ENCODE data around the gene JPH4.

DNA sequence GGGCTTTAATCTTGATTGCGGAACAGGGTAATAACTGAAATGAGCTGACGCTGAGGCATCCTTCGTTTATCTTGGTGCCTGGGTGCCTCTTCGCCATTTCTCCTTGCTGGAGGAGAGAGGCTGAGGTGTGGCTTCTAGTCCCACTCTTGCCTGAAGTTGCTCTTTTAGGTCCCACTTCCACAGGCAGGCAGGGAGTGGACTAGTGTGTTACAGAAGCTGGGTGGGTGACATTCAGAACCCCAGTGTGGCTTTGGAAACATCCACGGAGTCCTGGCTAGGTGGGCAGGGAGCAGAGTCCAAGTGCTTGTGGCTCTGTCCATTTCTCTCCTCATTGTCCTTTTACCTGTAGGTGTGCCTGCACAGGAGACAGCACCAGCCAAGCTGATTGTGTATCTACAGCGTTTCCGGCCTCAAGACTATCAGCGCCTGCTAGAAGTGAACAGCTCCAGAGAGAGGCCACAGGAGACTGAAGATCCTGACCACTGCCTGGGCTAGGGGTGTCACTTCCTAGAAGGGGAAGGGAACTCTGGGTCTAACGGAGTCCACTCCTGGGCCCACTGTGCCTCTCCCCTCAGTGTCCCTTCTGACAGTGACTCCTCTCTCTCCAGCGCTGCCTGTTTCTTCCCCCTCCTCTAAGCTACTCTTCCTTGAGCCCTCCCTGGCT is 20.1 kb downstream of the JPH4 start:
- TF ChIP-seq, protein P1, sequence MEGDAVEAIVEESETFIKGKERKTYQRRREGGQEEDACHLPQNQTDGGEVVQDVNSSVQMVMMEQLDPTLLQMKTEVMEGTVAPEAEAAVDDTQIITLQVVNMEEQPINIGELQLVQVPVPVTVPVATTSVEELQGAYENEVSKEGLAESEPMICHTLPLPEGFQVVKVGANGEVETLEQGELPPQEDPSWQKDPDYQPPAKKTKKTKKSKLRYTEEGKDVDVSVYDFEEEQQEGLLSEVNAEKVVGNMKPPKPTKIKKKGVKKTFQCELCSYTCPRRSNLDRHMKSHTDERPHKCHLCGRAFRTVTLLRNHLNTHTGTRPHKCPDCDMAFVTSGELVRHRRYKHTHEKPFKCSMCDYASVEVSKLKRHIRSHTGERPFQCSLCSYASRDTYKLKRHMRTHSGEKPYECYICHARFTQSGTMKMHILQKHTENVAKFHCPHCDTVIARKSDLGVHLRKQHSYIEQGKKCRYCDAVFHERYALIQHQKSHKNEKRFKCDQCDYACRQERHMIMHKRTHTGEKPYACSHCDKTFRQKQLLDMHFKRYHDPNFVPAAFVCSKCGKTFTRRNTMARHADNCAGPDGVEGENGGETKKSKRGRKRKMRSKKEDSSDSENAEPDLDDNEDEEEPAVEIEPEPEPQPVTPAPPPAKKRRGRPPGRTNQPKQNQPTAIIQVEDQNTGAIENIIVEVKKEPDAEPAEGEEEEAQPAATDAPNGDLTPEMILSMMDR (conservative IDR thresholded peaks at IDR 0.05 in 1 of 2, IDR thresholded peaks at IDR 0.05 in 1 of 2; ENCODE audit: low read depth in 1 of 2, low read length in 2 of 2) = no peak
- TF ChIP-seq EZH2 (IDR thresholded peaks at IDR 0.05; ENCODE audit: low read length, missing control alignments) = no peak
